Neural progenitor cell (in vitro differentiated cells): ENCODE results near the gene SLC25A48. TPM values are rescaled to one million over a fixed set of nuclear protein-coding genes. Genes with fewer than 3 reads are reported as not detected.

Experiments
- DNase-seq: peaks from one replicate; pipeline ENCODE4 v3.0.0-alpha.2; 2016; ENCODE audit warnings: low spot score
- H2AFZ ChIP-seq: fragments of 200-600 bp; sonication (generic); replicated peaks from 2 replicates; pipeline ENCODE4 v1.6.1; 2016; ENCODE audit warnings: antibody characterized with exemption
- H3F3A ChIP-seq: fragments of 200-600 bp; sonication (generic); 2 replicates; pipeline ENCODE4 v1.6.1; 2016; ENCODE audit warnings: antibody characterized with exemption, low read depth
- H3K27ac ChIP-seq: fragments of 200-600 bp; sonication (generic); 2 replicates; pipeline ENCODE4 v1.5.1; 2016; ENCODE audit warnings: mild to moderate bottlenecking
- H3K27me3 ChIP-seq: fragments of 200-600 bp; sonication (generic); 2 replicates; pipeline ENCODE4 v1.6.1; 2016; ENCODE audit warnings: mild to moderate bottlenecking, moderate library complexity
- H3K36me3 ChIP-seq: fragments of 200-600 bp; sonication (generic); 2 replicates; pipeline ENCODE4 v1.5.1; 2016
- H3K4me1 ChIP-seq: fragments of 200-600 bp; sonication (generic); 2 replicates; pipeline ENCODE4 v1.6.1; 2016; ENCODE audit warnings: mixed run types
- H3K4me2 ChIP-seq: fragments of 200-600 bp; sonication (generic); 2 replicates; pipeline ENCODE4 v1.6.1; 2016
- H3K4me3 ChIP-seq: fragments of 200-600 bp; sonication (generic); 2 replicates; pipeline ENCODE4 v1.5.1; 2016
- H3K79me2 ChIP-seq: fragments of 200-600 bp; sonication (generic); 2 replicates; pipeline ENCODE4 v1.6.1; 2016; ENCODE audit warnings: low read depth
- H3K9ac ChIP-seq: fragments of 200-600 bp; sonication (generic); 2 replicates; pipeline ENCODE4 v1.6.1; 2016
- H3K9me3 ChIP-seq: fragments of 200-600 bp; sonication (generic); 2 replicates; pipeline ENCODE4 v1.5.1; 2016; ENCODE audit warnings: low read depth
- H4K20me1 ChIP-seq: fragments of 200-600 bp; sonication (generic); 2 replicates; pipeline ENCODE4 v1.6.1; 2016; ENCODE audit warnings: low read depth
- H3K27ac Mint-ChIP-seq: 3 replicates; pipeline ENCODE4 v1.8.0; 2021; ENCODE audit warnings: mixed read lengths
- H3K27me3 Mint-ChIP-seq: 2 replicates; pipeline ENCODE4 v1.8.0; 2022; ENCODE audit warnings: low read depth, mild to moderate bottlenecking, inconsistent platforms, moderate library complexity, mixed read lengths; ENCODE audit not compliant: insufficient read depth
- H3K36me3 Mint-ChIP-seq: 3 replicates; pipeline ENCODE4 v1.8.0; 2021; ENCODE audit warnings: mixed read lengths
- H3K4me1 Mint-ChIP-seq: 3 replicates; pipeline ENCODE4 v1.8.0; 2021; ENCODE audit warnings: mixed read lengths
- H3K4me3 Mint-ChIP-seq: 3 replicates; pipeline ENCODE4 v1.8.0; 2021; ENCODE audit warnings: mild to moderate bottlenecking, moderate library complexity, mixed read lengths
- H3K9me3 Mint-ChIP-seq: 3 replicates; pipeline ENCODE4 v1.8.0; 2020; ENCODE audit warnings: mixed read lengths
- CTCF ChIP-seq: fragments of 200-600 bp; sonication (generic); IDR thresholded peaks from 2 replicates; pipeline ENCODE4 v1.5.1; 2017; ENCODE audit warnings: antibody characterized with exemption, mild to moderate bottlenecking
- EZH2 ChIP-seq: fragments of 200-600 bp; sonication (generic); IDR thresholded peaks from 2 replicates; pipeline ENCODE4 v1.6.1; 2017; ENCODE audit warnings: antibody characterized with exemption, mild to moderate bottlenecking, moderate library complexity
- EZH2phosphoT487 ChIP-seq: fragments of 200-600 bp; sonication (generic); IDR thresholded peaks from 2 replicates; pipeline ENCODE4 v1.6.1; 2017; ENCODE audit warnings: antibody characterized with exemption
- total RNA-seq: library from RNA; depleted of rRNA; stranded (reverse); fragments of >200 nt; gene quantifications from 2 replicates; pipeline ENCODE4 v1.2.3, GENCODE V29; 2015; ENCODE audit warnings: low replicate concordance

Gene SLC25A48
- total RNA-seq, 1 donor from 2014 or later: not detected

DNA sequence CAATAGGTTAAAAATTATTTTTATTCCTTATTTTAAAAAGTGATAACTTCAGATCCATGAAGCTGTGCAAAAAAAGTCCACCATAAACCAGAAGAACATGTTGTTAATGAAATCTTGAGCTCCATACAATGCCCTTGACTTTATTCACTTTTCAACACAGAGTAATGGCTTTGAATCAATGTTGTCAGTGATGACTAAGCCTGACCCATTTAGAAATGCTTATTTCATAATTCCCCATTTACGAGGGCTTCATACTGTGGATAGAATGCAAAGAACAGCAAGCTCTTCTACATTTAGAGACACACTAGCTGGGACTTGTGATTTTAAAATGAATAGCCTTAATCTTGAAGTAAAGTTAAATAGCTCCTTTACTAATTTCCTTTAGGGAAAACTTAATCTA is 86.9 kb downstream of the SLC25A48 start:
- Mint-ChIP-seq H3K9me3 (no peaks in the 10 kb centered on the region), H3K27ac (no peak overlapping the region), H3K4me3 (no peak overlapping the region), H3K36me3 (no peaks in the 10 kb centered on the region), H3K27me3 (peaks cover 7% of the 10 kb centered on the region), H3K4me1 (no peaks in the 10 kb centered on the region)
- Histone ChIP-seq H3K4me3 (no peak overlapping the region), H3K4me2 (no peak overlapping the region), H3K79me2 (no peaks in the 10 kb centered on the region), H4K20me1 (no peaks in the 10 kb centered on the region), H3K4me1 (no peaks in the 10 kb centered on the region), H3K9ac (no peak overlapping the region), H2AFZ (no peak overlapping the region), H3K9me3 (no peaks in the 10 kb centered on the region), H3K27me3 (peaks cover 100% of the 10 kb centered on the region), H3K36me3 (no peaks in the 10 kb centered on the region), H3K27ac (no peak overlapping the region), H3F3A (no peaks in the 10 kb centered on the region)
- DNase-seq: no peak
- no peak for TF ChIP-seq EZH2
- TF ChIP-seq CTCF: no peak
- TF ChIP-seq EZH2phosphoT487: no peak

- Mint-ChIP-seq H3K9me3 (peaks cover 11% of the 10 kb centered on the region), H3K4me3 (peak overlapping the region; percentile 78), H3K27ac (no peak overlapping the region), H3K4me1 (peaks cover 3% of the 10 kb centered on the region), H3K27me3 (peaks cover 43% of the 10 kb centered on the region), H3K36me3 (no peaks in the 10 kb centered on the region)
- Histone ChIP-seq H3K4me3 (peak overlapping the region; percentile 52), H3K9ac (no peak overlapping the region), H3K4me1 (peaks cover 7% of the 10 kb centered on the region), H3K9me3 (no peaks in the 10 kb centered on the region), H4K20me1 (peaks cover 15% of the 10 kb centered on the region), H3F3A (no peaks in the 10 kb centered on the region), H3K4me2 (peak overlapping the region; percentile 86), H3K79me2 (no peaks in the 10 kb centered on the region), H3K36me3 (no peaks in the 10 kb centered on the region), H3K27me3 (peaks cover 100% of the 10 kb centered on the region), H2AFZ (peak overlapping the region; percentile 90), H3K27ac (no peak overlapping the region)
- TF ChIP-seq EZH2 (peak; percentile 96), CTCF (peak; percentile 31), EZH2phosphoT487 (peak; percentile 6)
- peak; percentile 74 for DNase-seq
Observed at GRCh38 chr5:135930029-135930948, 95.8 kb downstream of the SLC25A48 start.

- no peak overlapping the region for H3K27ac Mint-ChIP-seq
- H3K4me2 ChIP-seq: peak overlapping the region; percentile 86
- H2AFZ ChIP-seq: peak overlapping the region; percentile 90
- H3K27ac ChIP-seq: no peak overlapping the region
- peaks cover 11% of the 10 kb centered on the region for H3K9me3 Mint-ChIP-seq
- no peaks in the 10 kb centered on the region for H3K36me3 Mint-ChIP-seq
- H3K4me3 Mint-ChIP-seq: peak overlapping the region; percentile 78
- peaks cover 43% of the 10 kb centered on the region for H3K27me3 Mint-ChIP-seq
- H3F3A ChIP-seq: no peaks in the 10 kb centered on the region
- H3K79me2 ChIP-seq: no peaks in the 10 kb centered on the region
- no peaks in the 10 kb centered on the region for H3K9me3 ChIP-seq
- H3K4me3 ChIP-seq: peak overlapping the region; percentile 52
- H3K4me1 ChIP-seq: peaks cover 7% of the 10 kb centered on the region
- H3K9ac ChIP-seq: no peak overlapping the region
- DNase-seq: peak; percentile 48
- peaks cover 15% of the 10 kb centered on the region for H4K20me1 ChIP-seq
- peak; percentile 64 for TF ChIP-seq EZH2phosphoT487
- TF ChIP-seq EZH2: peak; percentile 77
- TF ChIP-seq CTCF: no peak
- peaks cover 3% of the 10 kb centered on the region for H3K4me1 Mint-ChIP-seq
- peaks cover 100% of the 10 kb centered on the region for H3K27me3 ChIP-seq
- no peaks in the 10 kb centered on the region for H3K36me3 ChIP-seq
Observed at GRCh38 chr5:135930949-135931295, 96.5 kb downstream of the SLC25A48 start.
